ENCODE data around the gene LILRA5. TPM values are rescaled to one million over a fixed set of nuclear protein-coding genes. Genes with fewer than 3 reads are reported as not detected.
A peak's percentile ranks its signal among the peaks of the same experiment; 100 is the strongest.
"Not testable (repeated sequence)": the region's sequence is repeated elsewhere in the genome, so short reads cannot be mapped to it uniquely, and the experiment has no call there.

Gene LILRA5
- total and polyA plus RNA-seq, 8 donors, result 0.44 to 52.8 (median 0.84) TPM; not detected in 1

DNA sequence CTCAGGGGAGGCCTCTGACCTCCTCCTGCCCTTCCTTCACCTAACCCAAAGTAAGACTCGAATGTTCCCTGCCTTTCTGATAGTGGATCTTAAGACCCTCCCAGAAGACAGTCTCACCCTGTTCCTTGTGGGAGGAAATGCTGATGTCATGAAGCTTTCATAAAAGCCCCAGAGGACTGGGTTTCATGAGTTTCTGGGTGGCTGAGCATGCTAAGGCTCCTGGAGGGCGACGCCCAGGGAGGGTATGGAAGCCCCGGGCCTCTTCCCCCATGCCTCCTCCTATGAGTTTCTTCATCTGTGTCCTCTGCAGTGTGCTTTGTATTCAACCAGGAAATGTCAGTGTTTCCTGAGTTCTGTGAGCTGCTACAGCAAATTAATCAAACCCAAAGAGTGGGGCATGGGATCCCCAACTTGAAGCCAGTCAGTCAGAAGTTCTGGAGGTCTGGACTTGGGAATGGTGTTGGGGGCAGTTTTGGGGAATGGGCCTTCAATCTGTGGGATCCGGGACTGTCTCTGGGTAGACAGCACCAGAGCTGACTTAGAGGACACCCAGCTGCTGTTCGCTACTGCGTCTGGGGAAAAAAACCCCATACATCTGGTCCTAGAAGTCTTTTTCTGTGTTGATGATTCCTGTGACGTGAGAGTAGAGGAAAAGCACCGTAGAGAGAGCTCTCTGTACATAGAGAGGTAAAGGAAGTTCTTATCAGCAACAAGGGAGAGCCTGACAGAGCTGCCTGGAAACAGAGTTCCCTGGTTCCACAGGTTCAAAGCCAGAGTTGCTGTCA lies 30.1 kb downstream of the LILRA5 start:
- ATAC-seq (no peak), DNase-seq (peak in 1 of 4 donors; percentile 28)
- H3K36me3 ChIP-seq, result peaks cover 0 to 14% of the 10 kb centered on the region in 2 donors
- peak overlapping the region in 1 of 2 donors; percentile 95 for H3K27ac ChIP-seq
- intact Hi-C loops (cut with DNase I), result no loop called here
- TF ChIP-seq, protein P1, sequence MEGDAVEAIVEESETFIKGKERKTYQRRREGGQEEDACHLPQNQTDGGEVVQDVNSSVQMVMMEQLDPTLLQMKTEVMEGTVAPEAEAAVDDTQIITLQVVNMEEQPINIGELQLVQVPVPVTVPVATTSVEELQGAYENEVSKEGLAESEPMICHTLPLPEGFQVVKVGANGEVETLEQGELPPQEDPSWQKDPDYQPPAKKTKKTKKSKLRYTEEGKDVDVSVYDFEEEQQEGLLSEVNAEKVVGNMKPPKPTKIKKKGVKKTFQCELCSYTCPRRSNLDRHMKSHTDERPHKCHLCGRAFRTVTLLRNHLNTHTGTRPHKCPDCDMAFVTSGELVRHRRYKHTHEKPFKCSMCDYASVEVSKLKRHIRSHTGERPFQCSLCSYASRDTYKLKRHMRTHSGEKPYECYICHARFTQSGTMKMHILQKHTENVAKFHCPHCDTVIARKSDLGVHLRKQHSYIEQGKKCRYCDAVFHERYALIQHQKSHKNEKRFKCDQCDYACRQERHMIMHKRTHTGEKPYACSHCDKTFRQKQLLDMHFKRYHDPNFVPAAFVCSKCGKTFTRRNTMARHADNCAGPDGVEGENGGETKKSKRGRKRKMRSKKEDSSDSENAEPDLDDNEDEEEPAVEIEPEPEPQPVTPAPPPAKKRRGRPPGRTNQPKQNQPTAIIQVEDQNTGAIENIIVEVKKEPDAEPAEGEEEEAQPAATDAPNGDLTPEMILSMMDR (IDR thresholded peaks at IDR 0.05), result no peak
- H3K4me1 ChIP-seq, result peaks cover 0 to 45% of the 10 kb centered on the region in 2 donors
- no peaks in the 10 kb centered on the region for H3K9me3 ChIP-seq
- H3K27me3 ChIP-seq, result peaks cover 0 to 52% of the 10 kb centered on the region in 2 donors
- H3K4me3 ChIP-seq, result no peak overlapping the region

DNA sequence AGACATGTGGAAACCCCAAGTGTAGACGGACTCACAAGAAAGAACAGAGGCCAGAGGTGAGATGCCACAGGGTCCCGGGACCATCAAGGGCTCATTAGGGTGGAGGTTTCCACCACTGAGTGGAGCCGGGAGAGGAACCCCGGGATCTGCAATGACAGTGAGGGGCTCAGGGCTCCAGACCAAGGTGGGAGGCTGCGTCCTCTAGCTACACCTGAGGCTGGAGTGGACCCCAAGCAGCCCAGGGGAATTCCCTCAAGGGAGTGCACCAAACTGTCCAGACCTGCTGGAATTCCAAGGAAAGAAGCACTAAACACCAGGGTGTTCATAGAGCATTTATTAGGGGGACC lies 31.3 kb downstream of the LILRA5 start:
- H3K4me3 ChIP-seq; DNase-seq; H3K9me3 ChIP-seq; intact Hi-C loops (cut with DNase I); ATAC-seq: not testable (repeated sequence)
- Histone ChIP-seq H3K27ac (peak overlapping the region in 1 of 2 donors; percentile 95), H3K4me1 (peaks cover 0 to 50% of the 10 kb centered on the region in 2 donors), H3K27me3 (peaks cover 0 to 63% of the 10 kb centered on the region in 2 donors), H3K36me3 (peaks cover 0 to 24% of the 10 kb centered on the region in 2 donors)

GRCh38 chr19:54281007-54281728 lies 31.8 kb downstream of the LILRA5 start, which contains the start of gene LILRB2:
Gene LILRB2, minus strand, starts transcription at chr19:54281110. Its CDS starts 614 bp downstream, at chr19:54280496.
- peaks cover 0 to 63% of the 10 kb centered on the region in 2 donors for H3K27me3 ChIP-seq
- peak within 1 kb of the TSS; percentile 39 to 95 for H3K27ac ChIP-seq
- intact Hi-C loops (cut with DNase I), result no loop called here
- H3K4me3 ChIP-seq, result peak within 1 kb of the TSS in 1 of 2 donors; percentile 49
- peaks cover 0 to 29% of the 10 kb centered on the region in 2 donors for H3K36me3 ChIP-seq
- peaks cover 0 to 50% of the 10 kb centered on the region in 2 donors for H3K4me1 ChIP-seq
- TF ChIP-seq, protein P1 (IDR thresholded peaks at IDR 0.05), result no peak
- no peak for DNase-seq
- H3K9me3 ChIP-seq, result no peaks in the 10 kb centered on the region
- peak; percentile 48 for ATAC-seq

- H3K4me3 ChIP-seq, result peak overlapping the region in 1 of 2 donors; percentile 49
- H3K36me3 ChIP-seq, result peaks cover 0 to 36% of the 10 kb centered on the region in 2 donors
- H3K27ac ChIP-seq, result peak overlapping the region; percentile 39 to 95
- intact Hi-C loops (cut with DNase I); H3K9me3 ChIP-seq: not testable (repeated sequence)
- peaks cover 0 to 50% of the 10 kb centered on the region in 2 donors for H3K4me1 ChIP-seq
- ATAC-seq (peak; percentile 73), DNase-seq (peak in 1 of 4 donors; percentile 61)
- peaks cover 0 to 70% of the 10 kb centered on the region in 2 donors for H3K27me3 ChIP-seq
Measured at GRCh38 chr19:54280441-54280840, 32.5 kb downstream of the LILRA5 start.

GRCh38 chr19:54280025-54280424 lies 32.9 kb downstream of the LILRA5 start:
- DNase-seq; intact Hi-C loops (cut with DNase I); H3K9me3 ChIP-seq; ATAC-seq: not testable (repeated sequence)
- H3K36me3 ChIP-seq, result peaks cover 0 to 40% of the 10 kb centered on the region in 2 donors
- peak overlapping the region; percentile 39 to 95 for H3K27ac ChIP-seq
- peak overlapping the region in 1 of 2 donors; percentile 49 for H3K4me3 ChIP-seq
- peaks cover 0 to 74% of the 10 kb centered on the region in 2 donors for H3K27me3 ChIP-seq
- peaks cover 0 to 50% of the 10 kb centered on the region in 2 donors for H3K4me1 ChIP-seq

GRCh38 chr19:54279406-54279962 lies 33.5 kb downstream of the LILRA5 start:
- DNase-seq, result no peak
- Histone ChIP-seq H3K36me3 (peaks cover 0 to 45% of the 10 kb centered on the region in 2 donors), H3K27me3 (peaks cover 0 to 76% of the 10 kb centered on the region in 2 donors), H3K9me3 (no peaks in the 10 kb centered on the region), H3K4me1 (peaks cover 0 to 50% of the 10 kb centered on the region in 2 donors), H3K27ac (peak overlapping the region in 1 of 2 donors; percentile 95), H3K4me3 (peak overlapping the region in 1 of 2 donors; percentile 49)
- ATAC-seq, result no peak
- intact Hi-C loops (cut with DNase I), result no loop called here
- TF ChIP-seq, protein P1 (IDR thresholded peaks at IDR 0.05), result no peak

GRCh38 chr19:54278571-54279195 lies 34.3 kb downstream of the LILRA5 start:
- peaks cover 0 to 47% of the 10 kb centered on the region in 2 donors for H3K36me3 ChIP-seq
- ATAC-seq; H3K9me3 ChIP-seq; H3K27ac ChIP-seq; intact Hi-C loops (cut with DNase I); DNase-seq: not testable (repeated sequence)
- peaks cover 0 to 42% of the 10 kb centered on the region in 2 donors for H3K4me1 ChIP-seq
- H3K27me3 ChIP-seq, result peaks cover 0 to 75% of the 10 kb centered on the region in 2 donors
- peak overlapping the region in 1 of 2 donors; percentile 49 for H3K4me3 ChIP-seq

- H3K36me3 ChIP-seq, result peaks cover 0 to 47% of the 10 kb centered on the region in 2 donors
- peak overlapping the region in 1 of 2 donors; percentile 34 for H3K27ac ChIP-seq
- H3K4me1 ChIP-seq, result peaks cover 0 to 36% of the 10 kb centered on the region in 2 donors
- ATAC-seq; intact Hi-C loops (cut with DNase I); DNase-seq; H3K9me3 ChIP-seq: not testable (repeated sequence)
- peaks cover 0 to 69% of the 10 kb centered on the region in 2 donors for H3K27me3 ChIP-seq
- peak overlapping the region in 1 of 2 donors; percentile 49 for H3K4me3 ChIP-seq
Measured at GRCh38 chr19:54278056-54278455, 34.9 kb downstream of the LILRA5 start.

Measured in left lung (tissue), 10 donors.